ENCODE data around the gene EML6. TPM values are rescaled to one million over a fixed set of nuclear protein-coding genes. Genes with fewer than 3 reads are reported as not detected.

EML6 gene
- total and polyA plus RNA-seq, 2 experiments from 2014 or later = 2.7 to 6.2 TPM

DNA sequence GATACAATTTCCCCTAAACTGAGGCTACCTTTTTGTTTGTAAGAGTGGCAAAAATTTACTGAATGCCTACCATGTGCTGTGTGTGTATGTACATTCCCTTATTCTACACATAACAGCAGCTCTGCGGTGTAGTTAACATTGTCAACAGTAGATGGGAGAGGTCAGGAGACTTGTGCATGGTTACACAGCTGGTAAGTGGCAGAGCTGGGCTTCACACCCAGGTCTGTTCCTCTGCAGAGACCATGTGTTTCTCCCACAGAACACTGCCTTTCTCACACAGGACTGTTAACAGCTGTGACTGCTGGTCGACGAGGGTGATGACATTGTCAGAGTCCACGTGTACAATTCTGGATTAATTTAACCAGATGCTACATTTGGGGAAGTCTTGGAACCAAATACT is 49.1 kb downstream of the EML6 start (continued):
- TF ChIP-seq, protein P1, sequence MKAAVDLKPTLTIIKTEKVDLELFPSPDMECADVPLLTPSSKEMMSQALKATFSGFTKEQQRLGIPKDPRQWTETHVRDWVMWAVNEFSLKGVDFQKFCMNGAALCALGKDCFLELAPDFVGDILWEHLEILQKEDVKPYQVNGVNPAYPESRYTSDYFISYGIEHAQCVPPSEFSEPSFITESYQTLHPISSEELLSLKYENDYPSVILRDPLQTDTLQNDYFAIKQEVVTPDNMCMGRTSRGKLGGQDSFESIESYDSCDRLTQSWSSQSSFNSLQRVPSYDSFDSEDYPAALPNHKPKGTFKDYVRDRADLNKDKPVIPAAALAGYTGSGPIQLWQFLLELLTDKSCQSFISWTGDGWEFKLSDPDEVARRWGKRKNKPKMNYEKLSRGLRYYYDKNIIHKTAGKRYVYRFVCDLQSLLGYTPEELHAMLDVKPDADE (IDR thresholded peaks at IDR 0.05) = no peak
- TF ChIP-seq POLR2AphosphoS5 (IDR thresholded peaks at IDR 0.05; ENCODE audit: low read depth) (no peak), STAT1 (IDR thresholded peaks at IDR 0.05; ENCODE audit: unreplicated experiment) (no peak), CREB1 (CRISPR knock-in tag; IDR thresholded peaks at IDR 0.05; ENCODE audit: low read depth) (no peak), EZH2phosphoT487 (IDR thresholded peaks at IDR 0.05; ENCODE audit: unreplicated experiment) (no peak), NANOG (IDR thresholded peaks at IDR 0.05; ENCODE audit: borderline replicate concordance) (no peak), JUNB (IDR thresholded peaks at IDR 0.05; ENCODE audit: unreplicated experiment) (no peak)
- TF ChIP-seq, protein P2, sequence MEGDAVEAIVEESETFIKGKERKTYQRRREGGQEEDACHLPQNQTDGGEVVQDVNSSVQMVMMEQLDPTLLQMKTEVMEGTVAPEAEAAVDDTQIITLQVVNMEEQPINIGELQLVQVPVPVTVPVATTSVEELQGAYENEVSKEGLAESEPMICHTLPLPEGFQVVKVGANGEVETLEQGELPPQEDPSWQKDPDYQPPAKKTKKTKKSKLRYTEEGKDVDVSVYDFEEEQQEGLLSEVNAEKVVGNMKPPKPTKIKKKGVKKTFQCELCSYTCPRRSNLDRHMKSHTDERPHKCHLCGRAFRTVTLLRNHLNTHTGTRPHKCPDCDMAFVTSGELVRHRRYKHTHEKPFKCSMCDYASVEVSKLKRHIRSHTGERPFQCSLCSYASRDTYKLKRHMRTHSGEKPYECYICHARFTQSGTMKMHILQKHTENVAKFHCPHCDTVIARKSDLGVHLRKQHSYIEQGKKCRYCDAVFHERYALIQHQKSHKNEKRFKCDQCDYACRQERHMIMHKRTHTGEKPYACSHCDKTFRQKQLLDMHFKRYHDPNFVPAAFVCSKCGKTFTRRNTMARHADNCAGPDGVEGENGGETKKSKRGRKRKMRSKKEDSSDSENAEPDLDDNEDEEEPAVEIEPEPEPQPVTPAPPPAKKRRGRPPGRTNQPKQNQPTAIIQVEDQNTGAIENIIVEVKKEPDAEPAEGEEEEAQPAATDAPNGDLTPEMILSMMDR (conservative IDR thresholded peaks at IDR 0.05; ENCODE audit: low read depth in 2 of 2) = no peak
- TF ChIP-seq, protein P3, sequence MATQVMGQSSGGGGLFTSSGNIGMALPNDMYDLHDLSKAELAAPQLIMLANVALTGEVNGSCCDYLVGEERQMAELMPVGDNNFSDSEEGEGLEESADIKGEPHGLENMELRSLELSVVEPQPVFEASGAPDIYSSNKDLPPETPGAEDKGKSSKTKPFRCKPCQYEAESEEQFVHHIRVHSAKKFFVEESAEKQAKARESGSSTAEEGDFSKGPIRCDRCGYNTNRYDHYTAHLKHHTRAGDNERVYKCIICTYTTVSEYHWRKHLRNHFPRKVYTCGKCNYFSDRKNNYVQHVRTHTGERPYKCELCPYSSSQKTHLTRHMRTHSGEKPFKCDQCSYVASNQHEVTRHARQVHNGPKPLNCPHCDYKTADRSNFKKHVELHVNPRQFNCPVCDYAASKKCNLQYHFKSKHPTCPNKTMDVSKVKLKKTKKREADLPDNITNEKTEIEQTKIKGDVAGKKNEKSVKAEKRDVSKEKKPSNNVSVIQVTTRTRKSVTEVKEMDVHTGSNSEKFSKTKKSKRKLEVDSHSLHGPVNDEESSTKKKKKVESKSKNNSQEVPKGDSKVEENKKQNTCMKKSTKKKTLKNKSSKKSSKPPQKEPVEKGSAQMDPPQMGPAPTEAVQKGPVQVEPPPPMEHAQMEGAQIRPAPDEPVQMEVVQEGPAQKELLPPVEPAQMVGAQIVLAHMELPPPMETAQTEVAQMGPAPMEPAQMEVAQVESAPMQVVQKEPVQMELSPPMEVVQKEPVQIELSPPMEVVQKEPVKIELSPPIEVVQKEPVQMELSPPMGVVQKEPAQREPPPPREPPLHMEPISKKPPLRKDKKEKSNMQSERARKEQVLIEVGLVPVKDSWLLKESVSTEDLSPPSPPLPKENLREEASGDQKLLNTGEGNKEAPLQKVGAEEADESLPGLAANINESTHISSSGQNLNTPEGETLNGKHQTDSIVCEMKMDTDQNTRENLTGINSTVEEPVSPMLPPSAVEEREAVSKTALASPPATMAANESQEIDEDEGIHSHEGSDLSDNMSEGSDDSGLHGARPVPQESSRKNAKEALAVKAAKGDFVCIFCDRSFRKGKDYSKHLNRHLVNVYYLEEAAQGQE (IDR thresholded peaks at IDR 0.05; ENCODE audit: unreplicated experiment) = no peak

DNA sequence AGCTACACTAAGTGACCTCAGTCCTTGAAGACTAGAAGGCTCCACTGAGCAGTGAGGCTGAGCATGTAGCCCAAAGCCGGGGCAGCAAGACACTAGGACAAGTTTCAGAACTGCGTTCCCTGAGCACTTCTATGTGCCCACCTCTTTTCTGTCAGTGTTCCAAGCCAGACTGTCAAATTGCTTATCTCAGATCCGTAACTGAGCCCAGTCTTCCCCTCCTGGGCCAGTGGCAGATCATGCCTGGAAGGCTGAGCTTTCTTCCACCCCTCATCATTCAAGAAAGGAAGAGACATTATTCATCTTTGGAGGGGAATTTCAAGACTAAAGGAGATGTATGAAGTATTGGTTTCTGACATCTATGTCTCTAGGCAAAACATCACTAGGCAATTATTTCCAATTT is 49.8 kb downstream of the EML6 start:
- Histone ChIP-seq H3K27ac (ENCODE audit: low read depth) (no peak overlapping the region), H3K4me1 (ENCODE audit: insufficient read depth) (no peaks in the 10 kb centered on the region), H2AFZ (no peak overlapping the region), H4K20me1 (replicated peaks; ENCODE audit: insufficient read depth) (no peaks in the 10 kb centered on the region), H3K27me3 (ENCODE audit: insufficient read depth) (no peaks in the 10 kb centered on the region), H3K4me3 (no peak overlapping the region), H3K36me3 (ENCODE audit: insufficient read depth) (no peaks in the 10 kb centered on the region), H3F3A (replicated peaks; ENCODE audit: low read depth) (no peaks in the 10 kb centered on the region), H3K4me2 (no peak overlapping the region), H3K79me2 (replicated peaks; ENCODE audit: insufficient read depth) (no peaks in the 10 kb centered on the region), H3K9me2 (ENCODE audit: insufficient read depth) (peaks cover 7% of the 10 kb centered on the region)
- Mint-ChIP-seq H3K27me3 (ENCODE audit: insufficient read depth, low read depth, poor library complexity) (peaks cover 3% of the 10 kb centered on the region), H3K4me3 (no peak overlapping the region), H3K36me3 (ENCODE audit: low read depth) (no peaks in the 10 kb centered on the region; the same call in 2 of the 3 replicates), H3K27ac (no peak overlapping the region), H3K9me3 (peaks cover 8% of the 10 kb centered on the region; the same call in 1 of the 3 replicates), H3K4me1 (no peaks in the 10 kb centered on the region)
- no peak for ATAC-seq
- DNase-seq (ENCODE audit: low spot score) = no peak
- no peak for TF ChIP-seq JUNB (IDR thresholded peaks at IDR 0.05; ENCODE audit: unreplicated experiment)
- no peak for TF ChIP-seq ZNF331 (CRISPR knock-in tag; IDR thresholded peaks at IDR 0.05; ENCODE audit: low read depth)
- TF ChIP-seq EZH2 (IDR thresholded peaks at IDR 0.05; ENCODE audit: low read depth, unreplicated experiment) = no peak
- no peak for TF ChIP-seq NANOG (IDR thresholded peaks at IDR 0.05; ENCODE audit: borderline replicate concordance)
- TF ChIP-seq EZH2phosphoT487 (IDR thresholded peaks at IDR 0.05; ENCODE audit: unreplicated experiment) = no peak
- TF ChIP-seq, protein P4, sequence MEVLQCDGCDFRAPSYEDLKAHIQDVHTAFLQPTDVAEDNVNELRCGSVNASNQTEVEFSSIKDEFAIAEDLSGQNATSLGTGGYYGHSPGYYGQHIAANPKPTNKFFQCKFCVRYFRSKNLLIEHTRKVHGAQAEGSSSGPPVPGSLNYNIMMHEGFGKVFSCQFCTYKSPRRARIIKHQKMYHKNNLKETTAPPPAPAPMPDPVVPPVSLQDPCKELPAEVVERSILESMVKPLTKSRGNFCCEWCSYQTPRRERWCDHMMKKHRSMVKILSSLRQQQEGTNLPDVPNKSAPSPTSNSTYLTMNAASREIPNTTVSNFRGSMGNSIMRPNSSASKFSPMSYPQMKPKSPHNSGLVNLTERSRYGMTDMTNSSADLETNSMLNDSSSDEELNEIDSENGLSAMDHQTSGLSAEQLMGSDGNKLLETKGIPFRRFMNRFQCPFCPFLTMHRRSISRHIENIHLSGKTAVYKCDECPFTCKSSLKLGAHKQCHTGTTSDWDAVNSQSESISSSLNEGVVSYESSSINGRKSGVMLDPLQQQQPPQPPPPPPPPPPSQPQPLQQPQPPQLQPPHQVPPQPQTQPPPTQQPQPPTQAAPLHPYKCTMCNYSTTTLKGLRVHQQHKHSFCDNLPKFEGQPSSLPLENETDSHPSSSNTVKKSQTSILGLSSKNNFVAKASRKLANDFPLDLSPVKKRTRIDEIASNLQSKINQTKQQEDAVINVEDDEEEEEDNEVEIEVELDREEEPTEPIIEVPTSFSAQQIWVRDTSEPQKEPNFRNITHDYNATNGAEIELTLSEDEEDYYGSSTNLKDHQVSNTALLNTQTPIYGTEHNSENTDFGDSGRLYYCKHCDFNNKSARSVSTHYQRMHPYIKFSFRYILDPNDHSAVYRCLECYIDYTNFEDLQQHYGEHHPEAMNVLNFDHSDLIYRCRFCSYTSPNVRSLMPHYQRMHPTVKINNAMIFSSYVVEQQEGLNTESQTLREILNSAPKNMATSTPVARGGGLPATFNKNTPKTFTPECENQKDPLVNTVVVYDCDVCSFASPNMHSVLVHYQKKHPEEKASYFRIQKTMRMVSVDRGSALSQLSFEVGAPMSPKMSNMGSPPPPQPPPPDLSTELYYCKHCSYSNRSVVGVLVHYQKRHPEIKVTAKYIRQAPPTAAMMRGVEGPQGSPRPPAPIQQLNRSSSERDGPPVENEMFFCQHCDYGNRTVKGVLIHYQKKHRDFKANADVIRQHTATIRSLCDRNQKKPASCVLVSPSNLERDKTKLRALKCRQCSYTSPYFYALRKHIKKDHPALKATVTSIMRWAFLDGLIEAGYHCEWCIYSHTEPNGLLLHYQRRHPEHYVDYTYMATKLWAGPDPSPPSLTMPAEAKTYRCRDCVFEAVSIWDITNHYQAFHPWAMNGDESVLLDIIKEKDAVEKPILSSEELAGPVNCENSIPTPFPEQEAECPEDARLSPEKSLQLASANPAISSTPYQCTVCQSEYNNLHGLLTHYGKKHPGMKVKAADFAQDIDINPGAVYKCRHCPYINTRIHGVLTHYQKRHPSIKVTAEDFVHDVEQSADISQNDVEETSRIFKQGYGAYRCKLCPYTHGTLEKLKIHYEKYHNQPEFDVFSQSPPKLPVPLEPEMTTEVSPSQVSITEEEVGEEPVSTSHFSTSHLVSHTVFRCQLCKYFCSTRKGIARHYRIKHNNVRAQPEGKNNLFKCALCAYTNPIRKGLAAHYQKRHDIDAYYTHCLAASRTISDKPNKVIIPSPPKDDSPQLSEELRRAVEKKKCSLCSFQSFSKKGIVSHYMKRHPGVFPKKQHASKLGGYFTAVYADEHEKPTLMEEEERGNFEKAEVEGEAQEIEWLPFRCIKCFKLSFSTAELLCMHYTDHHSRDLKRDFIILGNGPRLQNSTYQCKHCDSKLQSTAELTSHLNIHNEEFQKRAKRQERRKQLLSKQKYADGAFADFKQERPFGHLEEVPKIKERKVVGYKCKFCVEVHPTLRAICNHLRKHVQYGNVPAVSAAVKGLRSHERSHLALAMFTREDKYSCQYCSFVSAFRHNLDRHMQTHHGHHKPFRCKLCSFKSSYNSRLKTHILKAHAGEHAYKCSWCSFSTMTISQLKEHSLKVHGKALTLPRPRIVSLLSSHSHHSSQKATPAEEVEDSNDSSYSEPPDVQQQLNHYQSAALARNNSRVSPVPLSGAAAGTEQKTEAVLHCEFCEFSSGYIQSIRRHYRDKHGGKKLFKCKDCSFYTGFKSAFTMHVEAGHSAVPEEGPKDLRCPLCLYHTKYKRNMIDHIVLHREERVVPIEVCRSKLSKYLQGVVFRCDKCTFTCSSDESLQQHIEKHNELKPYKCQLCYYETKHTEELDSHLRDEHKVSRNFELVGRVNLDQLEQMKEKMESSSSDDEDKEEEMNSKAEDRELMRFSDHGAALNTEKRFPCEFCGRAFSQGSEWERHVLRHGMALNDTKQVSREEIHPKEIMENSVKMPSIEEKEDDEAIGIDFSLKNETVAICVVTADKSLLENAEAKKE (CRISPR knock-in tag; IDR thresholded peaks at IDR 0.05) = no peak
- no peak for TF ChIP-seq STAT1 (IDR thresholded peaks at IDR 0.05; ENCODE audit: unreplicated experiment)

Measured in GM23338 (cell line).